ENCODE measurements around the gene MAML3. TPM values are rescaled to one million over a fixed set of nuclear protein-coding genes. Genes with fewer than 3 reads are reported as not detected.

Gene MAML3
- total and polyA plus RNA-seq, 2 of the 13 experiments (the other 11 are each of a cell fraction or from before 2014, with no cell fraction given) = 0.05 to 0.13 TPM

DNA sequence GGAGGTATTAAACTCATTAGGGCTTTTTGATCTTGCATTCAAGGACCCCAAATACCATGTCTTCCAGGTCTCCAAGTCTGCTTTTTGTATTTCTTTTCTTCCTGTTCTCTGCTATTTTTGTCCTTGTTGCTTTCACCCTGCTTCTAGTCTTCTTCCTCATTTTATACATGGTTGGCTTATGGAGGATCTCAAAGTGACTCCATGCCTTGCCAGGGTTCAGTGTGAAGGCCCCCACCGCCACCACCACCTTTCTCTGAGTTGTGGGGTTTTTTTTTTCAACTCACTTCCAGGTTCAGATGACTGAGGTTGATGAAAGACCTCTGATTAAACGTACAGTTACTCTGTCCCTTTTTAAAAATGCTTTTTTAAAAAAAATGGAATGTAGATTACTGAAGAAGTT lies 96.3 kb downstream of the MAML3 start:
- in situ Hi-C loops (cut with HindIII; ENCODE audit: extremely low pct_ligation_motif_present, low pct_unique_long_range_greater_than_20kb) = no loop called here
- BruUV-seq (replicated peaks) = no TSS peak
- Histone ChIP-seq H3K4me2 (ENCODE audit: low read depth, low read length) (no peak overlapping the region), H3K27me3 (ENCODE audit: control insufficient read depth in 1 of 2, insufficient read depth in 2 of 2, low read length in 2 of 2) (0 out of 5 replicates have a peak, but pooled peaks cover 0 to 3% of the 10 kb centered on the region in 2 experiments), H3K4me3 (replicated peaks in 1 of 3; ENCODE audit: insufficient read depth in 1 of 3, low read depth in 2 of 3, low read length in 3 of 3) (no peak overlapping the region), H3K79me2 (ENCODE audit: insufficient read depth, low read length) (no peaks in the 10 kb centered on the region), H2AFZ (ENCODE audit: low read length) (no peak overlapping the region), H4K20me1 (ENCODE audit: insufficient read depth, low read length) (no peaks in the 10 kb centered on the region), H3K27ac (ENCODE audit: extremely low read length, insufficient read depth, low read length) (no peak overlapping the region), H3K9me3 (ENCODE audit: low read length) (no peaks in the 10 kb centered on the region), H3K36me3 (replicated peaks in 1 of 2; ENCODE audit: control insufficient read depth in 1 of 2, insufficient read depth in 2 of 2, low read length in 2 of 2) (no peaks in the 10 kb centered on the region), H3K9ac (ENCODE audit: insufficient read depth, low read depth, low read length) (no peak overlapping the region), H3K4me1 (ENCODE audit: insufficient read depth, low read length) (peaks cover 10% of the 10 kb centered on the region)
- ATAC-seq (no peak), DNase-seq (ENCODE audit: low spot score) (no peak), FAIRE-seq (no peak)
- 8% methylated on average over 2 of the region's 2 CpGs for WGBS (ENCODE audit: low lambda C conversion rate)
- TF ChIP-seq ZNF572 (CRISPR knock-in tag; IDR thresholded peaks at IDR 0.05) (no peak), TEAD3 (CRISPR knock-in tag; optimal IDR thresholded peaks at IDR 0.05; ENCODE audit: borderline replicate concordance) (no peak), ZNF496 (CRISPR knock-in tag; IDR thresholded peaks at IDR 0.05; ENCODE audit: insufficient replicate concordance) (no peak), KLF9 (CRISPR knock-in tag; IDR thresholded peaks at IDR 0.05; ENCODE audit: low read depth) (no peak), SAFB2 (CRISPR knock-in tag; IDR thresholded peaks at IDR 0.05; ENCODE audit: borderline replicate concordance, low read depth) (no peak), ZNF263 (CRISPR knock-in tag; IDR thresholded peaks at IDR 0.05) (no peak), FOXK2 (IDR thresholded peaks at IDR 0.05) (no peak), NFYC (CRISPR knock-in tag; IDR thresholded peaks at IDR 0.05) (no peak)
- TF ChIP-seq, protein P1, sequence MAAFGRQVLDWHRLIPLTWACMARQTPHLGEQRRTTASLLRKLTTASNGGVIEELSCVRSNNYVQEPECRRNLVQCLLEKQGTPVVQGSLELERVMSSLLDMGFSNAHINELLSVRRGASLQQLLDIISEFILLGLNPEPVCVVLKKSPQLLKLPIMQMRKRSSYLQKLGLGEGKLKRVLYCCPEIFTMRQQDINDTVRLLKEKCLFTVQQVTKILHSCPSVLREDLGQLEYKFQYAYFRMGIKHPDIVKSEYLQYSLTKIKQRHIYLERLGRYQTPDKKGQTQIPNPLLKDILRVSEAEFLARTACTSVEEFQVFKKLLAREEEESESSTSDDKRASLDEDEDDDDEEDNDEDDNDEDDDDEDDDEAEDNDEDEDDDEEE (CRISPR knock-in tag; IDR thresholded peaks at IDR 0.05) = no peak
- intact Hi-C loops (cut with micrococcal nuclease; ENCODE audit: unreplicated experiment) = no loop called here
- ChIA-PET CTCF (ENCODE audit: low intra/inter-chr PET ratio, low total read pairs) (no interaction called here), POLR2A (no interaction called here)

DNA sequence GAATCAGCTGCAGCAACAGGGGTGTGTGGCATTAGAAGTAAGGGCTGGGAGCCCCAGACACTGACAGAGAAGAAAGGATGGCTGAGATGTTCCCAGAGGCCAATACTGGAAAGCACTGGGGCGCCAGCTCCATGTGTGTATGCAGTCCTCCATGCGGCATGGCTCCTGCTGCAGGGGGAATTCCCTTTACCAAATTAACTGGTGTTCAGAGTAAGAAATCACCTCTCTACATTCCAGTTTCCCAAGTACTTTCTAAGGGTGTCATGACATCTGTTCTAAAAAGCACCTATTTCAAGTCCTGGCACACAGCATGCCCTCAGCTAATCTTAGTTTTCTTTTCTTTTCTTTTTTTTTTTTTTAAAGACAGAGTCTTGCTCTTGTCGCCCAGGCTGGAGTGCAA lies 98.0 kb downstream of the MAML3 start:
- POLR2A ChIA-PET = no interaction called here
- 0 out of 5 replicates have a peak, but pooled peaks cover 0 to 6% of the 10 kb centered on the region in 2 experiments for H3K27me3 ChIP-seq (ENCODE audit: control insufficient read depth in 1 of 2, insufficient read depth in 2 of 2, low read length in 2 of 2)
- no peak overlapping the region for H3K4me2 ChIP-seq (ENCODE audit: low read depth, low read length)
- peaks cover 4% of the 10 kb centered on the region for H3K4me1 ChIP-seq (ENCODE audit: insufficient read depth, low read length)
- no peaks in the 10 kb centered on the region for H3K36me3 ChIP-seq (replicated peaks in 1 of 2; ENCODE audit: control insufficient read depth in 1 of 2, insufficient read depth in 2 of 2, low read length in 2 of 2)
- no TSS peak for BruUV-seq (replicated peaks)
- no peak for DNase-seq (ENCODE audit: low spot score)
- H3K9ac ChIP-seq (ENCODE audit: insufficient read depth, low read depth, low read length) = no peak overlapping the region
- no peaks in the 10 kb centered on the region for H4K20me1 ChIP-seq (ENCODE audit: insufficient read depth, low read length)
- no peaks in the 10 kb centered on the region for H3K79me2 ChIP-seq (ENCODE audit: insufficient read depth, low read length)
- no peak overlapping the region for H3K27ac ChIP-seq (ENCODE audit: extremely low read length, insufficient read depth, low read length)
- no peaks in the 10 kb centered on the region for H3K9me3 ChIP-seq (ENCODE audit: low read length)
- ATAC-seq = no peak
- in situ Hi-C loops (cut with HindIII; ENCODE audit: extremely low pct_ligation_motif_present, low pct_unique_long_range_greater_than_20kb) (no loop called here), intact Hi-C loops (cut with micrococcal nuclease; ENCODE audit: unreplicated experiment) (no loop called here)
- FAIRE-seq = no peak
- H2AFZ ChIP-seq (ENCODE audit: low read length) = no peak overlapping the region
- WGBS (ENCODE audit: low lambda C conversion rate) = 52% methylated on average over 3 of the region's 3 CpGs
- CTCF ChIA-PET (ENCODE audit: low intra/inter-chr PET ratio, low total read pairs) = no interaction called here
- no peak overlapping the region for H3K4me3 ChIP-seq (replicated peaks in 1 of 3; ENCODE audit: insufficient read depth in 1 of 3, low read depth in 2 of 3, low read length in 3 of 3)
- TF ChIP-seq GFI1 (CRISPR knock-in tag; IDR thresholded peaks at IDR 0.05; ENCODE audit: borderline replicate concordance) = no peak
- no peak for TF ChIP-seq NCOR1 (IDR thresholded peaks at IDR 0.05; ENCODE audit: borderline replicate concordance, low read length)
- TF ChIP-seq RBM39 (IDR thresholded peaks at IDR 0.05; ENCODE audit: low read depth, low read length, poor library complexity, severe bottlenecking) = no peak
- TF ChIP-seq MNT (IDR thresholded peaks at IDR 0.05) = no peak

Measured in HepG2 (cell line).